Endothelial cell of umbilical vein (primary cell): ENCODE results near the gene TCF7L2. TPM values are rescaled to one million over a fixed set of nuclear protein-coding genes. Genes with fewer than 3 reads are reported as not detected.

Source experiments
- BruUV-seq: library from RNA; stranded (reverse); fragments of 400-500 nt; replicated peaks from 2 replicates; lab custom pipeline; 2021; lab: Mats Ljungman, UMichigan
- CTCF ChIA-PET: fragments of 300-600, 350-600 bp; sonication (Branson Sonifier 250); formaldehyde crosslinking; loops from one replicate; lab custom pipeline; 2021; ENCODE audit warnings: antibody characterized with exemption, inconsistent platforms; lab: Charles Lee
- POLR2A ChIA-PET: fragments of 300-600, 350-600 bp; sonication (Branson Sonifier 250); formaldehyde crosslinking; loops from one replicate; lab custom pipeline; 2021; ENCODE audit warnings: antibody characterized with exemption, inconsistent platforms; lab: Charles Lee
- DNase-seq: peaks from one replicate; pipeline ENCODE4 v3.0.0-alpha.2; 2011; ENCODE audit warnings: low read depth, low spot score
- FAIRE-seq: peaks from 2 replicates; lab custom pipeline; 2011; peaks lifted over from hg19 to GRCh38; lab: Jason Lieb, UNC
- H2AFZ ChIP-seq: 2 replicates; pipeline ENCODE4 v1.6.0; 2012; ENCODE audit warnings: low read depth, low read length, control low read depth, inconsistent platforms
- H3K27ac ChIP-seq: 2 replicates; pipeline ENCODE4 v1.5.1; 2011; ENCODE audit warnings: low read depth, mild to moderate bottlenecking, control low read depth, low read length, moderate library complexity; ENCODE audit not compliant: insufficient read depth
- H3K27me3 ChIP-seq, 2 experiments: 2 replicates each; pipeline versions ENCODE4 v1.6.0 to v1.6.1; 2011; ENCODE audit warnings: low read length in 2 of 2, mixed read lengths in 1 of 2; ENCODE audit not compliant: control insufficient read depth in 2 of 2, insufficient read depth in 2 of 2
- H3K36me3 ChIP-seq, 2 experiments: 2 replicates in 1 of 2; 3 replicates in 1 of 2; pipeline ENCODE4 v1.5.1; 2011; ENCODE audit warnings: low read length in 2 of 2, mild to moderate bottlenecking in 1 of 2, moderate library complexity in 1 of 2; ENCODE audit not compliant: control insufficient read depth in 2 of 2, insufficient read depth in 2 of 2; ENCODE audit errors: extremely low read depth in 1 of 2
- H3K4me1 ChIP-seq: 3 replicates; pipeline ENCODE4 v1.5.1; 2011; ENCODE audit warnings: mild to moderate bottlenecking, low read length; ENCODE audit not compliant: control insufficient read depth, insufficient read depth; ENCODE audit errors: extremely low read depth
- H3K4me2 ChIP-seq: 2 replicates; pipeline ENCODE4 v1.6.1; 2011; ENCODE audit warnings: low read length, control low read depth, mixed read lengths; ENCODE audit not compliant: insufficient read depth
- H3K4me3 ChIP-seq, 3 experiments: fragments of 200-600 bp in 1 of 3; sonication (generic), shearing (Covaris generic) in 1 of 3; replicated peaks in 1 of 3; 2 replicates each; pipeline ENCODE4 v1.5.1; 2011 to 2016; ENCODE audit warnings: control low read depth in 3 of 3, low read length in 3 of 3, mild to moderate bottlenecking in 2 of 3, inconsistent platforms in 1 of 3, low read depth in 1 of 3, moderate library complexity in 1 of 3; ENCODE audit not compliant: insufficient read depth in 1 of 3
- H3K79me2 ChIP-seq: 2 replicates; pipeline ENCODE4 v1.6.0; 2012; ENCODE audit warnings: low read length, inconsistent platforms; ENCODE audit not compliant: control insufficient read depth, insufficient read depth
- H3K9ac ChIP-seq: replicated peaks from 2 replicates; pipeline ENCODE3; 2011; ENCODE audit warnings: low read length, control low read depth; ENCODE audit not compliant: insufficient read depth; ENCODE audit errors: extremely low read depth
- H3K9me1 ChIP-seq: replicated peaks from 3 replicates; pipeline ENCODE4 v1.6.0; 2011; ENCODE audit warnings: mild to moderate bottlenecking, low read length; ENCODE audit not compliant: control insufficient read depth, insufficient read depth; ENCODE audit errors: extremely low read depth
- H3K9me3 ChIP-seq: replicated peaks from 2 replicates; pipeline ENCODE4 v1.5.1; 2012; ENCODE audit warnings: low read length, inconsistent platforms; ENCODE audit not compliant: control insufficient read depth, insufficient read depth
- H4K20me1 ChIP-seq: replicated peaks from 2 replicates; pipeline ENCODE3; 2011; ENCODE audit warnings: mild to moderate bottlenecking, low read length; ENCODE audit not compliant: control insufficient read depth, insufficient read depth; ENCODE audit errors: extremely low read depth
- EZH2 ChIP-seq: IDR thresholded peaks from 2 replicates; pipeline ENCODE4 v1.6.1; 2012; ENCODE audit warnings: borderline replicate concordance, low read depth, mild to moderate bottlenecking, moderate library complexity, low read length, inconsistent platforms; ENCODE audit not compliant: severe bottlenecking
- FOS ChIP-seq: IDR thresholded peaks from 2 replicates; pipeline ENCODE4 v1.6.1; 2011; ENCODE audit warnings: mild to moderate bottlenecking, low read length, moderate library complexity, borderline replicate concordance; ENCODE audit not compliant: insufficient read depth
- GATA2 ChIP-seq: IDR thresholded peaks from 2 replicates; pipeline ENCODE4 v1.7.0; 2011; ENCODE audit warnings: low read depth, mild to moderate bottlenecking, moderate library complexity, mixed read lengths, low read length; ENCODE audit not compliant: insufficient read length, insufficient read depth
- JUN ChIP-seq: IDR thresholded peaks from 2 replicates; pipeline ENCODE4 v1.6.1; 2011; ENCODE audit warnings: borderline replicate concordance, low read depth; ENCODE audit not compliant: insufficient read length, insufficient read depth
- MYC ChIP-seq: IDR thresholded peaks from one replicate; pipeline ENCODE4 v1.6.1; 2011; ENCODE audit warnings: mild to moderate bottlenecking, low read depth, low read length
- POLR2A ChIP-seq: IDR thresholded peaks from 2 replicates; pipeline ENCODE4 v1.6.1; 2012; ENCODE audit warnings: low read depth, mild to moderate bottlenecking, control low read depth, low read length
- POLR2AphosphoS5 ChIP-seq: IDR thresholded peaks from 2 replicates; pipeline ENCODE4 v1.6.1; 2012; ENCODE audit warnings: low read depth, mild to moderate bottlenecking, control low read depth, low read length, moderate library complexity; ENCODE audit not compliant: insufficient read depth
- dilution Hi-C: fragments of 300-500 bp; cut with MboI; formaldehyde crosslinking; loops from one replicate; pipeline ENCODE4 v1.15.0; 2019; ENCODE audit warnings: low sequenced_read_pairs; ENCODE audit not compliant: extremely low pct_ligation_motif_present
- intact Hi-C: fragments of 100-400 bp; cut with micrococcal nuclease; formaldehyde crosslinking; loops from one replicate; pipeline ENCODE4 v1.10.0; 2022
- polyA plus RNA-seq, 4 experiments: library from polyadenylated mRNA; depleted of rRNA in 3 of 4; stranded (reverse) in 3 of 4; unstranded in 1 of 4; fragments of >200 nt; gene quantifications; 2 replicates each; pipeline versions ENCODE4 v1.2.1 to v1.2.3, GENCODE V29; 2011 to 2012; ENCODE audit warnings: missing spikeins in 1 of 4
- total RNA-seq: library from RNA; stranded (reverse); gene quantifications from 2 replicates; pipeline ENCODE4 v1.2.3, GENCODE V29; 2021
- TF ChIP-seq, protein P1 (sequence below): IDR thresholded peaks from 2 replicates; pipeline ENCODE4 v1.6.1; 2011; ENCODE audit not compliant: insufficient read depth, insufficient read length
- TF ChIP-seq, protein P2 (sequence below), 2 donors: IDR thresholded peaks; 1 replicate in 1 of 2; 2 replicates in 1 of 2; pipeline ENCODE4 v1.5.1; 2011; ENCODE audit warnings: low read length in 2 of 2, mild to moderate bottlenecking in 2 of 2, moderate library complexity in 2 of 2, control low read depth in 1 of 2, inconsistent platforms in 1 of 2, low read depth in 1 of 2; ENCODE audit not compliant: insufficient read depth in 1 of 2; ENCODE audit errors: extremely low read depth in 1 of 2

The TCF7L2 gene
- total and polyA plus RNA-seq, 2 donors (not counting 3 experiments of a cell fraction or from before 2014, with no cell fraction given) = 9.9 to 21.8 TPM

- Histone ChIP-seq H3K9me1 (no peaks in the 10 kb centered on the region), H3K27me3 (no peaks in the 10 kb centered on the region), H3K4me2 (no peak overlapping the region), H2AFZ (no peak overlapping the region), H3K79me2 (peaks cover 6% of the 10 kb centered on the region), H3K4me3 (no peak overlapping the region), H3K9me3 (no peaks in the 10 kb centered on the region), H3K36me3 (no peaks in the 10 kb centered on the region), H3K4me1 (peaks cover 7% of the 10 kb centered on the region), H3K27ac (no peak overlapping the region), H3K9ac (no peak overlapping the region), H4K20me1 (peaks cover 3% of the 10 kb centered on the region)
- ChIA-PET CTCF (interaction anchor here (0.9 kb wide), 1 partner anchor 11 kb away, joined by 3 read pairs; no protein-coding TSS in a partner anchor), POLR2A (no interaction called here)
- no peak for FAIRE-seq
- no TSS peak for BruUV-seq
- TF ChIP-seq JUN (no peak), MYC (no peak), GATA2 (no peak)
- TF ChIP-seq, protein P1, sequence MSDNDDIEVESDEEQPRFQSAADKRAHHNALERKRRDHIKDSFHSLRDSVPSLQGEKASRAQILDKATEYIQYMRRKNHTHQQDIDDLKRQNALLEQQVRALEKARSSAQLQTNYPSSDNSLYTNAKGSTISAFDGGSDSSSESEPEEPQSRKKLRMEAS = no peak
- dilution Hi-C loops (no loop called here), intact Hi-C loops (no loop called here)
- peak; percentile 65 for DNase-seq
These were observed 86.6 kb downstream of the TCF7L2 start for GRCh38 chr10:113036619-113037018.

DNA sequence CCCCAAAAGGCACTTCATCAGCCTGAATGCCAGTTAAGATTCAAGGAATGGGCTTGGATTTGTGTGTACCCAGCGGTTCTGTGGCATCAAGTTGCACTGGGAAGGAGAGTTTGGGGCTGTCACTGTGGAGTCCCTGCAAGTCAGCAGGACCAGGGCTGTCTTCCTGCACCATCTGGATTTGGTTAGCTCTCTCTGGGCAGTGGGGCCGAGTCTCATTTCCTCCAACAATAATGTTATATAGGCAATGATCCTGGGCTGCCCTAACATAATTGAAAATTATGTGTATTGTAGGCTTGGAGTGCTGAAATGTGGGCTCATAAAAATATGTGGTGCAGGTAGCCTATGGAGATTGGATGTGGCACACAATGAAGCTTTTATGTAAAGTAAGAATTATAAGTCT is 87.2 kb downstream of the TCF7L2 start:
- dilution Hi-C loops (no loop called here), intact Hi-C loops (no loop called here)
- no peaks in the 10 kb centered on the region for H3K36me3 ChIP-seq
- DNase-seq (no peak), FAIRE-seq (no peak)
- no peak overlapping the region for H3K9ac ChIP-seq
- no peaks in the 10 kb centered on the region for H4K20me1 ChIP-seq
- no peak overlapping the region for H3K27ac ChIP-seq
- no peak overlapping the region for H3K4me3 ChIP-seq
- H3K9me3 ChIP-seq = no peaks in the 10 kb centered on the region
- TF ChIP-seq, protein P1 = no peak
- no peak for TF ChIP-seq JUN
- TF ChIP-seq GATA2 = no peak
- no peak for TF ChIP-seq EZH2
- no peak for TF ChIP-seq MYC
- no peak for TF ChIP-seq POLR2A
- TF ChIP-seq FOS = no peak
- TF ChIP-seq, protein P2, sequence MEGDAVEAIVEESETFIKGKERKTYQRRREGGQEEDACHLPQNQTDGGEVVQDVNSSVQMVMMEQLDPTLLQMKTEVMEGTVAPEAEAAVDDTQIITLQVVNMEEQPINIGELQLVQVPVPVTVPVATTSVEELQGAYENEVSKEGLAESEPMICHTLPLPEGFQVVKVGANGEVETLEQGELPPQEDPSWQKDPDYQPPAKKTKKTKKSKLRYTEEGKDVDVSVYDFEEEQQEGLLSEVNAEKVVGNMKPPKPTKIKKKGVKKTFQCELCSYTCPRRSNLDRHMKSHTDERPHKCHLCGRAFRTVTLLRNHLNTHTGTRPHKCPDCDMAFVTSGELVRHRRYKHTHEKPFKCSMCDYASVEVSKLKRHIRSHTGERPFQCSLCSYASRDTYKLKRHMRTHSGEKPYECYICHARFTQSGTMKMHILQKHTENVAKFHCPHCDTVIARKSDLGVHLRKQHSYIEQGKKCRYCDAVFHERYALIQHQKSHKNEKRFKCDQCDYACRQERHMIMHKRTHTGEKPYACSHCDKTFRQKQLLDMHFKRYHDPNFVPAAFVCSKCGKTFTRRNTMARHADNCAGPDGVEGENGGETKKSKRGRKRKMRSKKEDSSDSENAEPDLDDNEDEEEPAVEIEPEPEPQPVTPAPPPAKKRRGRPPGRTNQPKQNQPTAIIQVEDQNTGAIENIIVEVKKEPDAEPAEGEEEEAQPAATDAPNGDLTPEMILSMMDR (IDR thresholded peaks at IDR 0.05; ENCODE audit: extremely low read depth in 1 of 2, insufficient read depth in 1 of 2, low read depth in 1 of 2, low read length in 2 of 2) = no peak
- TF ChIP-seq POLR2AphosphoS5 = no peak
- peaks cover 3% of the 10 kb centered on the region for H3K79me2 ChIP-seq
- H2AFZ ChIP-seq = no peak overlapping the region
- H3K4me2 ChIP-seq = no peak overlapping the region
- peaks cover 7% of the 10 kb centered on the region for H3K4me1 ChIP-seq
- CTCF ChIA-PET = interaction anchor here (0.8 to 0.9 kb wide), 2 partner anchors 11 to 15 kb away, joined by 3 read pairs; no protein-coding TSS in a partner anchor
- H3K9me1 ChIP-seq = no peaks in the 10 kb centered on the region
- H3K27me3 ChIP-seq = no peaks in the 10 kb centered on the region
- POLR2A ChIA-PET = no interaction called here
- no TSS peak for BruUV-seq
